Endothelial cell of umbilical vein (primary cell): ENCODE results near the gene CHRNA10. TPM values are rescaled to one million over a fixed set of nuclear protein-coding genes. Genes with fewer than 3 reads are reported as not detected.
A peak's percentile ranks its signal among the peaks of the same experiment; 100 is the strongest.

Experiments
- BruUV-seq: library from RNA; stranded (reverse); fragments of 400-500 nt; replicated peaks from 2 replicates; lab custom pipeline; 2021; lab: Mats Ljungman, UMichigan
- CTCF ChIA-PET: fragments of 300-600, 350-600 bp; sonication (Branson Sonifier 250); formaldehyde crosslinking; loops from one replicate; lab custom pipeline; 2021; ENCODE audit warnings: antibody characterized with exemption, inconsistent platforms; lab: Charles Lee
- POLR2A ChIA-PET: fragments of 300-600, 350-600 bp; sonication (Branson Sonifier 250); formaldehyde crosslinking; loops from one replicate; lab custom pipeline; 2021; ENCODE audit warnings: antibody characterized with exemption, inconsistent platforms; lab: Charles Lee
- DNase-seq: peaks from one replicate; pipeline ENCODE4 v3.0.0-alpha.2; 2011; ENCODE audit warnings: low read depth, low spot score
- FAIRE-seq: peaks from 2 replicates; lab custom pipeline; 2011; peaks lifted over from hg19 to GRCh38; lab: Jason Lieb, UNC
- H2AFZ ChIP-seq: 2 replicates; pipeline ENCODE4 v1.6.0; 2012; ENCODE audit warnings: low read depth, low read length, control low read depth, inconsistent platforms
- H3K27ac ChIP-seq: 2 replicates; pipeline ENCODE4 v1.5.1; 2011; ENCODE audit warnings: low read depth, mild to moderate bottlenecking, control low read depth, low read length, moderate library complexity; ENCODE audit not compliant: insufficient read depth
- H3K27me3 ChIP-seq, 2 experiments: 2 replicates each; pipeline versions ENCODE4 v1.6.0 to v1.6.1; 2011; ENCODE audit warnings: low read length in 2 of 2, mixed read lengths in 1 of 2; ENCODE audit not compliant: control insufficient read depth in 2 of 2, insufficient read depth in 2 of 2
- H3K36me3 ChIP-seq, 2 experiments: 2 replicates in 1 of 2; 3 replicates in 1 of 2; pipeline ENCODE4 v1.5.1; 2011; ENCODE audit warnings: low read length in 2 of 2, mild to moderate bottlenecking in 1 of 2, moderate library complexity in 1 of 2; ENCODE audit not compliant: control insufficient read depth in 2 of 2, insufficient read depth in 2 of 2; ENCODE audit errors: extremely low read depth in 1 of 2
- H3K4me1 ChIP-seq: 3 replicates; pipeline ENCODE4 v1.5.1; 2011; ENCODE audit warnings: mild to moderate bottlenecking, low read length; ENCODE audit not compliant: control insufficient read depth, insufficient read depth; ENCODE audit errors: extremely low read depth
- H3K4me2 ChIP-seq: 2 replicates; pipeline ENCODE4 v1.6.1; 2011; ENCODE audit warnings: low read length, control low read depth, mixed read lengths; ENCODE audit not compliant: insufficient read depth
- H3K4me3 ChIP-seq, 3 experiments: fragments of 200-600 bp in 1 of 3; sonication (generic), shearing (Covaris generic) in 1 of 3; replicated peaks in 1 of 3; 2 replicates each; pipeline ENCODE4 v1.5.1; 2011 to 2016; ENCODE audit warnings: control low read depth in 3 of 3, low read length in 3 of 3, mild to moderate bottlenecking in 2 of 3, inconsistent platforms in 1 of 3, low read depth in 1 of 3, moderate library complexity in 1 of 3; ENCODE audit not compliant: insufficient read depth in 1 of 3
- H3K79me2 ChIP-seq: 2 replicates; pipeline ENCODE4 v1.6.0; 2012; ENCODE audit warnings: low read length, inconsistent platforms; ENCODE audit not compliant: control insufficient read depth, insufficient read depth
- H3K9ac ChIP-seq: replicated peaks from 2 replicates; pipeline ENCODE3; 2011; ENCODE audit warnings: low read length, control low read depth; ENCODE audit not compliant: insufficient read depth; ENCODE audit errors: extremely low read depth
- H3K9me1 ChIP-seq: replicated peaks from 3 replicates; pipeline ENCODE4 v1.6.0; 2011; ENCODE audit warnings: mild to moderate bottlenecking, low read length; ENCODE audit not compliant: control insufficient read depth, insufficient read depth; ENCODE audit errors: extremely low read depth
- H3K9me3 ChIP-seq: replicated peaks from 2 replicates; pipeline ENCODE4 v1.5.1; 2012; ENCODE audit warnings: low read length, inconsistent platforms; ENCODE audit not compliant: control insufficient read depth, insufficient read depth
- H4K20me1 ChIP-seq: replicated peaks from 2 replicates; pipeline ENCODE3; 2011; ENCODE audit warnings: mild to moderate bottlenecking, low read length; ENCODE audit not compliant: control insufficient read depth, insufficient read depth; ENCODE audit errors: extremely low read depth
- CTCF ChIP-seq, 2 donors: IDR thresholded peaks; 1 replicate in 1 of 2; 2 replicates in 1 of 2; pipeline ENCODE4 v1.5.1; 2011; ENCODE audit warnings: low read length in 2 of 2, mild to moderate bottlenecking in 2 of 2, moderate library complexity in 2 of 2, control low read depth in 1 of 2, inconsistent platforms in 1 of 2, low read depth in 1 of 2; ENCODE audit not compliant: insufficient read depth in 1 of 2; ENCODE audit errors: extremely low read depth in 1 of 2
- EZH2 ChIP-seq: IDR thresholded peaks from 2 replicates; pipeline ENCODE4 v1.6.1; 2012; ENCODE audit warnings: borderline replicate concordance, low read depth, mild to moderate bottlenecking, moderate library complexity, low read length, inconsistent platforms; ENCODE audit not compliant: severe bottlenecking
- FOS ChIP-seq: IDR thresholded peaks from 2 replicates; pipeline ENCODE4 v1.6.1; 2011; ENCODE audit warnings: mild to moderate bottlenecking, low read length, moderate library complexity, borderline replicate concordance; ENCODE audit not compliant: insufficient read depth
- GATA2 ChIP-seq: IDR thresholded peaks from 2 replicates; pipeline ENCODE4 v1.7.0; 2011; ENCODE audit warnings: low read depth, mild to moderate bottlenecking, moderate library complexity, mixed read lengths, low read length; ENCODE audit not compliant: insufficient read length, insufficient read depth
- JUN ChIP-seq: IDR thresholded peaks from 2 replicates; pipeline ENCODE4 v1.6.1; 2011; ENCODE audit warnings: borderline replicate concordance, low read depth; ENCODE audit not compliant: insufficient read length, insufficient read depth
- MAX ChIP-seq: IDR thresholded peaks from 2 replicates; pipeline ENCODE4 v1.6.1; 2011; ENCODE audit not compliant: insufficient read depth, insufficient read length
- MYC ChIP-seq: IDR thresholded peaks from one replicate; pipeline ENCODE4 v1.6.1; 2011; ENCODE audit warnings: mild to moderate bottlenecking, low read depth, low read length
- POLR2A ChIP-seq: IDR thresholded peaks from 2 replicates; pipeline ENCODE4 v1.6.1; 2012; ENCODE audit warnings: low read depth, mild to moderate bottlenecking, control low read depth, low read length
- POLR2AphosphoS5 ChIP-seq: IDR thresholded peaks from 2 replicates; pipeline ENCODE4 v1.6.1; 2012; ENCODE audit warnings: low read depth, mild to moderate bottlenecking, control low read depth, low read length, moderate library complexity; ENCODE audit not compliant: insufficient read depth
- dilution Hi-C: fragments of 300-500 bp; cut with MboI; formaldehyde crosslinking; loops from one replicate; pipeline ENCODE4 v1.15.0; 2019; ENCODE audit warnings: low sequenced_read_pairs; ENCODE audit not compliant: extremely low pct_ligation_motif_present
- intact Hi-C: fragments of 100-400 bp; cut with micrococcal nuclease; formaldehyde crosslinking; loops from one replicate; pipeline ENCODE4 v1.10.0; 2022
- polyA plus RNA-seq, 4 experiments: library from polyadenylated mRNA; depleted of rRNA in 3 of 4; stranded (reverse) in 3 of 4; unstranded in 1 of 4; fragments of >200 nt; gene quantifications; 2 replicates each; pipeline versions ENCODE4 v1.2.1 to v1.2.3, GENCODE V29; 2011 to 2012; ENCODE audit warnings: missing spikeins in 1 of 4
- total RNA-seq: library from RNA; stranded (reverse); gene quantifications from 2 replicates; pipeline ENCODE4 v1.2.3, GENCODE V29; 2021

CHRNA10 gene
- total and polyA plus RNA-seq, 2 donors (not counting 3 experiments of a cell fraction or from before 2014, with no cell fraction given) = 1.1 to 1.8 TPM

GRCh38 chr11:3642071-3642951 is 28.9 kb downstream of the CHRNA10 start:
- Histone ChIP-seq H4K20me1 (no peaks in the 10 kb centered on the region), H3K9ac (no peak overlapping the region), H3K36me3 (no peaks in the 10 kb centered on the region), H3K9me1 (no peaks in the 10 kb centered on the region), H3K4me2 (peak overlapping the region; percentile 62), H3K9me3 (no peaks in the 10 kb centered on the region), H3K4me3 (peak overlapping the region; percentile 26 to 54 (median 28)), H3K27me3 (peaks cover 4% of the 10 kb centered on the region in 2 experiments), H2AFZ (peak overlapping the region; percentile 18), H3K79me2 (no peaks in the 10 kb centered on the region), H3K4me1 (peaks cover 5% of the 10 kb centered on the region), H3K27ac (no peak overlapping the region)
- intact Hi-C loops (loop anchor here (10.0 kb wide), 1 partner anchor 708 kb away; no protein-coding TSS in a partner anchor), dilution Hi-C loops (no loop called here)
- ChIA-PET CTCF (no interaction called here), POLR2A (no interaction called here)
- peak; percentile 64 for FAIRE-seq
- no peak for TF ChIP-seq EZH2
- TF ChIP-seq CTCF (IDR thresholded peaks at IDR 0.05; ENCODE audit: extremely low read depth in 1 of 2, insufficient read depth in 1 of 2, low read depth in 1 of 2, low read length in 2 of 2) = no peak
- TF ChIP-seq FOS = no peak
- TF ChIP-seq JUN = no peak
- no peak for TF ChIP-seq POLR2A
- TF ChIP-seq POLR2AphosphoS5 = no peak
- TF ChIP-seq MAX = no peak
- TF ChIP-seq MYC = no peak
- TF ChIP-seq GATA2 = no peak
- no TSS peak for BruUV-seq
- DNase-seq = peak; percentile 87
